NCI-H526 treated with DMSO at 0.1 percent for 48 hours (cell line): ENCODE measurements around the gene SIGMAR1.

Experiments used
- DNase-seq: peaks from one replicate; lab custom pipeline; 2025; lab: John Stamatoyannopoulos, UW

SIGMAR1 gene

GRCh38 chr9:34603610-34604231, 33.9 kb downstream of the SIGMAR1 start:
- DNase-seq = peak; percentile 66

GRCh38 chr9:34601937-34602573, 35.5 kb downstream of the SIGMAR1 start:
- DNase-seq = peak; percentile 90

GRCh38 chr9:34600908-34601307, 36.7 kb downstream of the SIGMAR1 start:
- DNase-seq = no peak

- no peak for DNase-seq
Observed at GRCh38 chr9:34599546-34599945, 38.0 kb downstream of the SIGMAR1 start.

- DNase-seq = no peak
Observed at GRCh38 chr9:34594177-34594576, 43.4 kb downstream of the SIGMAR1 start.

- peak; percentile 44 for DNase-seq
Observed at GRCh38 chr9:34592895-34593601, 44.5 kb downstream of the SIGMAR1 start.

- no peak for DNase-seq
Observed at GRCh38 chr9:34591917-34592866, 45.4 kb downstream of the SIGMAR1 start.

GRCh38 chr9:34591248-34591916, 46.2 kb downstream of the SIGMAR1 start:
- peak; percentile 44 for DNase-seq

- DNase-seq = no peak
Observed at GRCh38 chr9:34590381-34591247, 47.0 kb downstream of the SIGMAR1 start.

GRCh38 chr9:34589636-34590380, 47.8 kb downstream of the SIGMAR1 start, which contains the start of gene CNTFR:
Gene CNTFR (minus strand): TSS chr9:34589724. CDS start chr9:34568981, 20,743 bp downstream.
- peak; percentile 58 for DNase-seq

- no peak for DNase-seq
Observed at GRCh38 chr9:34588671-34589635, 48.6 kb downstream of the SIGMAR1 start.

GRCh38 chr9:34587271-34587670, 50.3 kb downstream of the SIGMAR1 start:
- DNase-seq = no peak

GRCh38 chr9:34585946-34586669, 51.5 kb downstream of the SIGMAR1 start:
- DNase-seq = no peak

- DNase-seq = no peak
Observed at GRCh38 chr9:34584970-34585369, 52.6 kb downstream of the SIGMAR1 start.
